Neural progenitor cell (in vitro differentiated cells): ENCODE measurements around the gene ARID4B. TPM values are rescaled to one million over a fixed set of nuclear protein-coding genes. Genes with fewer than 3 reads are reported as not detected.
"Not testable (repeated sequence)": the region's sequence is repeated elsewhere in the genome, so short reads cannot be mapped to it uniquely, and the experiment has no call there.

Experiments
- DNase-seq: peaks from one replicate; pipeline ENCODE4 v3.0.0-alpha.2; 2016; ENCODE audit warnings: low spot score
- H2AFZ ChIP-seq: fragments of 200-600 bp; sonication (generic); replicated peaks from 2 replicates; pipeline ENCODE4 v1.6.1; 2016; ENCODE audit warnings: antibody characterized with exemption
- H3F3A ChIP-seq: fragments of 200-600 bp; sonication (generic); 2 replicates; pipeline ENCODE4 v1.6.1; 2016; ENCODE audit warnings: antibody characterized with exemption, low read depth
- H3K27ac ChIP-seq: fragments of 200-600 bp; sonication (generic); 2 replicates; pipeline ENCODE4 v1.5.1; 2016; ENCODE audit warnings: mild to moderate bottlenecking
- H3K27me3 ChIP-seq: fragments of 200-600 bp; sonication (generic); 2 replicates; pipeline ENCODE4 v1.6.1; 2016; ENCODE audit warnings: mild to moderate bottlenecking, moderate library complexity
- H3K36me3 ChIP-seq: fragments of 200-600 bp; sonication (generic); 2 replicates; pipeline ENCODE4 v1.5.1; 2016
- H3K4me1 ChIP-seq: fragments of 200-600 bp; sonication (generic); 2 replicates; pipeline ENCODE4 v1.6.1; 2016; ENCODE audit warnings: mixed run types
- H3K4me2 ChIP-seq: fragments of 200-600 bp; sonication (generic); 2 replicates; pipeline ENCODE4 v1.6.1; 2016
- H3K4me3 ChIP-seq: fragments of 200-600 bp; sonication (generic); 2 replicates; pipeline ENCODE4 v1.5.1; 2016
- H3K79me2 ChIP-seq: fragments of 200-600 bp; sonication (generic); 2 replicates; pipeline ENCODE4 v1.6.1; 2016; ENCODE audit warnings: low read depth
- H3K9ac ChIP-seq: fragments of 200-600 bp; sonication (generic); 2 replicates; pipeline ENCODE4 v1.6.1; 2016
- H3K9me3 ChIP-seq: fragments of 200-600 bp; sonication (generic); 2 replicates; pipeline ENCODE4 v1.5.1; 2016; ENCODE audit warnings: low read depth
- H4K20me1 ChIP-seq: fragments of 200-600 bp; sonication (generic); 2 replicates; pipeline ENCODE4 v1.6.1; 2016; ENCODE audit warnings: low read depth
- H3K27ac Mint-ChIP-seq: 3 replicates; pipeline ENCODE4 v1.8.0; 2021; ENCODE audit warnings: mixed read lengths
- H3K27me3 Mint-ChIP-seq: 2 replicates; pipeline ENCODE4 v1.8.0; 2022; ENCODE audit warnings: low read depth, mild to moderate bottlenecking, inconsistent platforms, moderate library complexity, mixed read lengths; ENCODE audit not compliant: insufficient read depth
- H3K36me3 Mint-ChIP-seq: 3 replicates; pipeline ENCODE4 v1.8.0; 2021; ENCODE audit warnings: mixed read lengths
- H3K4me1 Mint-ChIP-seq: 3 replicates; pipeline ENCODE4 v1.8.0; 2021; ENCODE audit warnings: mixed read lengths
- H3K4me3 Mint-ChIP-seq: 3 replicates; pipeline ENCODE4 v1.8.0; 2021; ENCODE audit warnings: mild to moderate bottlenecking, moderate library complexity, mixed read lengths
- H3K9me3 Mint-ChIP-seq: 3 replicates; pipeline ENCODE4 v1.8.0; 2020; ENCODE audit warnings: mixed read lengths
- EZH2 ChIP-seq: fragments of 200-600 bp; sonication (generic); IDR thresholded peaks from 2 replicates; pipeline ENCODE4 v1.6.1; 2017; ENCODE audit warnings: antibody characterized with exemption, mild to moderate bottlenecking, moderate library complexity
- EZH2phosphoT487 ChIP-seq: fragments of 200-600 bp; sonication (generic); IDR thresholded peaks from 2 replicates; pipeline ENCODE4 v1.6.1; 2017; ENCODE audit warnings: antibody characterized with exemption
- total RNA-seq: library from RNA; depleted of rRNA; stranded (reverse); fragments of >200 nt; gene quantifications from 2 replicates; pipeline ENCODE4 v1.2.3, GENCODE V29; 2015; ENCODE audit warnings: low replicate concordance
- TF ChIP-seq, protein P1 (sequence below): fragments of 200-600 bp; sonication (generic); IDR thresholded peaks from 2 replicates; pipeline ENCODE4 v1.5.1; 2017; ENCODE audit warnings: antibody characterized with exemption, mild to moderate bottlenecking

The ARID4B gene
- total RNA-seq, 1 donor from 2014 or later = 65.8 TPM

GRCh38 chr1:235205687-235206086 is 122.3 kb downstream of the ARID4B start:
- no peaks in the 10 kb centered on the region for H3K9me3 Mint-ChIP-seq
- H3K4me1 Mint-ChIP-seq = no peaks in the 10 kb centered on the region
- H3K79me2 ChIP-seq = peaks cover 13% of the 10 kb centered on the region
- no peak for TF ChIP-seq EZH2
- TF ChIP-seq EZH2phosphoT487 = no peak
- TF ChIP-seq, protein P1, sequence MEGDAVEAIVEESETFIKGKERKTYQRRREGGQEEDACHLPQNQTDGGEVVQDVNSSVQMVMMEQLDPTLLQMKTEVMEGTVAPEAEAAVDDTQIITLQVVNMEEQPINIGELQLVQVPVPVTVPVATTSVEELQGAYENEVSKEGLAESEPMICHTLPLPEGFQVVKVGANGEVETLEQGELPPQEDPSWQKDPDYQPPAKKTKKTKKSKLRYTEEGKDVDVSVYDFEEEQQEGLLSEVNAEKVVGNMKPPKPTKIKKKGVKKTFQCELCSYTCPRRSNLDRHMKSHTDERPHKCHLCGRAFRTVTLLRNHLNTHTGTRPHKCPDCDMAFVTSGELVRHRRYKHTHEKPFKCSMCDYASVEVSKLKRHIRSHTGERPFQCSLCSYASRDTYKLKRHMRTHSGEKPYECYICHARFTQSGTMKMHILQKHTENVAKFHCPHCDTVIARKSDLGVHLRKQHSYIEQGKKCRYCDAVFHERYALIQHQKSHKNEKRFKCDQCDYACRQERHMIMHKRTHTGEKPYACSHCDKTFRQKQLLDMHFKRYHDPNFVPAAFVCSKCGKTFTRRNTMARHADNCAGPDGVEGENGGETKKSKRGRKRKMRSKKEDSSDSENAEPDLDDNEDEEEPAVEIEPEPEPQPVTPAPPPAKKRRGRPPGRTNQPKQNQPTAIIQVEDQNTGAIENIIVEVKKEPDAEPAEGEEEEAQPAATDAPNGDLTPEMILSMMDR = no peak
- no peak overlapping the region for H3K4me2 ChIP-seq
- H3K4me3 Mint-ChIP-seq = no peak overlapping the region
- H3K4me3 ChIP-seq = no peak overlapping the region
- DNase-seq = no peak
- peaks cover 37% of the 10 kb centered on the region for H3K36me3 Mint-ChIP-seq
- H3K27ac ChIP-seq = no peak overlapping the region
- no peaks in the 10 kb centered on the region for H3K4me1 ChIP-seq
- H4K20me1 ChIP-seq = no peaks in the 10 kb centered on the region
- H3K36me3 ChIP-seq = peaks cover 12% of the 10 kb centered on the region
- no peak overlapping the region for H3K27ac Mint-ChIP-seq
- no peaks in the 10 kb centered on the region for H3K27me3 ChIP-seq
- H2AFZ ChIP-seq = no peak overlapping the region
- peaks cover 2% of the 10 kb centered on the region for H3K27me3 Mint-ChIP-seq
- H3K9ac ChIP-seq = no peak overlapping the region
- H3F3A ChIP-seq = peaks cover 32% of the 10 kb centered on the region
- H3K9me3 ChIP-seq = no peaks in the 10 kb centered on the region

DNA sequence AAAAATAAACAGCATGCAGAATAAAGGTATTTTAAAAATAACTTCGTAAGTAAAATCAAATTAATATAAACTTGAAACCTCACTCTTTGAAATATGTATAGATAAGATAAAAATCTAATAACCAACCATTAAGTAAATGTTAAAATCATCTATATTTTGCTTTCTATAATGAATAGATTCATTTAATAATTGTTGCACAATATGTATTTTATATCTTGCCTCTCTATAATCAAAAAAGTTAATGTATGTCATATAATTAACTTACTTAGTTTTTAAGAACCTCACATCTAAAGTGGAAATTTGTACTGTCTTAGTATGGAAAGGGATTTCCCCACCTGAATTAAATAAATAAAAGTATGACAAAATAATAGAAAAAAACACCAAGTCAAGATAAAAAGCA is 124.6 kb downstream of the ARID4B start:
- TF ChIP-seq, protein P1 = no peak
- no peak for TF ChIP-seq EZH2
- TF ChIP-seq EZH2phosphoT487 = no peak
- peaks cover 11% of the 10 kb centered on the region for H4K20me1 ChIP-seq
- H3K9ac ChIP-seq = no peak overlapping the region
- no peak overlapping the region for H2AFZ ChIP-seq
- Mint-ChIP-seq H3K36me3 (peaks cover 29% of the 10 kb centered on the region), H3K9me3 (no peaks in the 10 kb centered on the region), H3K4me3 (no peak overlapping the region), H3K27me3 (peaks cover 2% of the 10 kb centered on the region), H3K4me1 (peaks cover 10% of the 10 kb centered on the region), H3K27ac (no peak overlapping the region)
- H3K79me2 ChIP-seq = peaks cover 21% of the 10 kb centered on the region
- peaks cover 9% of the 10 kb centered on the region for H3K4me1 ChIP-seq
- H3K27me3 ChIP-seq = no peaks in the 10 kb centered on the region
- peaks cover 52% of the 10 kb centered on the region for H3F3A ChIP-seq
- no peaks in the 10 kb centered on the region for H3K9me3 ChIP-seq
- no peak overlapping the region for H3K27ac ChIP-seq
- H3K4me3 ChIP-seq = no peak overlapping the region
- H3K4me2 ChIP-seq = no peak overlapping the region
- no peak for DNase-seq
- H3K36me3 ChIP-seq = peaks cover 12% of the 10 kb centered on the region

GRCh38 chr1:235202447-235202846 is 125.5 kb downstream of the ARID4B start:
- peaks cover 12% of the 10 kb centered on the region for H3K36me3 ChIP-seq
- Mint-ChIP-seq H3K4me1 (peaks cover 13% of the 10 kb centered on the region), H3K36me3 (peaks cover 29% of the 10 kb centered on the region)
- peaks cover 46% of the 10 kb centered on the region for H3F3A ChIP-seq
- not testable (repeated sequence) for H2AFZ ChIP-seq, DNase-seq, H3K4me3 ChIP-seq, H3K9ac ChIP-seq, H3K27me3 ChIP-seq, H3K9me3 Mint-ChIP-seq, H3K4me2 ChIP-seq, H3K27me3 Mint-ChIP-seq, H3K9me3 ChIP-seq, H3K27ac Mint-ChIP-seq, H3K4me3 Mint-ChIP-seq, H3K27ac ChIP-seq
- peaks cover 11% of the 10 kb centered on the region for H4K20me1 ChIP-seq
- H3K4me1 ChIP-seq = peaks cover 14% of the 10 kb centered on the region
- peaks cover 21% of the 10 kb centered on the region for H3K79me2 ChIP-seq

GRCh38 chr1:235199441-235199840 is 128.5 kb downstream of the ARID4B start:
- peaks cover 17% of the 10 kb centered on the region for H3K36me3 ChIP-seq
- peak; percentile 83 for DNase-seq

More at GRCh38 chr1:235199441-235199840, 128.5 kb downstream of the ARID4B start:
- TF ChIP-seq, protein P1 = peak; percentile 64
- no peak for TF ChIP-seq EZH2phosphoT487
- peaks cover 40% of the 10 kb centered on the region for H3F3A ChIP-seq
- no peak overlapping the region for H2AFZ ChIP-seq
- H3K4me1 ChIP-seq = peaks cover 19% of the 10 kb centered on the region
- peak overlapping the region; percentile 12 for H3K27ac Mint-ChIP-seq
- H3K9ac ChIP-seq = no peak overlapping the region
- H3K4me2 ChIP-seq = peak overlapping the region; percentile 51
- peak overlapping the region; percentile 82 for H3K27ac ChIP-seq
- no peak overlapping the region for H3K4me3 ChIP-seq
- no peak overlapping the region for H3K4me3 Mint-ChIP-seq
- peaks cover 18% of the 10 kb centered on the region for H3K36me3 Mint-ChIP-seq
- peaks cover 13% of the 10 kb centered on the region for H3K4me1 Mint-ChIP-seq
- peaks cover 22% of the 10 kb centered on the region for H3K79me2 ChIP-seq
- peaks cover 2% of the 10 kb centered on the region for H3K27me3 Mint-ChIP-seq
- H3K27me3 ChIP-seq = no peaks in the 10 kb centered on the region
- H3K9me3 ChIP-seq = no peaks in the 10 kb centered on the region
- no peaks in the 10 kb centered on the region for H3K9me3 Mint-ChIP-seq
- H4K20me1 ChIP-seq = peaks cover 11% of the 10 kb centered on the region
